Left renal pelvis (tissue), 4 donors: ENCODE data around the gene MAP1LC3B. TPM values are rescaled to one million over a fixed set of nuclear protein-coding genes. Genes with fewer than 3 reads are reported as not detected.

Experiments
- DNase-seq, 4 donors: peaks; one replicate each; pipeline ENCODE4 v3.0.0-alpha.2; 2013; ENCODE audit warnings: low read depth in 4 of 4, low spot score in 3 of 4
- polyA plus RNA-seq, 4 donors: library from polyadenylated mRNA; unstranded; fragments of 120-200 nt; gene quantifications; one replicate each; pipeline ENCODE4 v1.2.1, GENCODE V29; 2013; ENCODE audit not compliant: insufficient read length in 4 of 4

MAP1LC3B gene
- 10 to 100 TPM; 55.8 to 76.5 (median 75.0) TPM for polyA plus RNA-seq

DNA sequence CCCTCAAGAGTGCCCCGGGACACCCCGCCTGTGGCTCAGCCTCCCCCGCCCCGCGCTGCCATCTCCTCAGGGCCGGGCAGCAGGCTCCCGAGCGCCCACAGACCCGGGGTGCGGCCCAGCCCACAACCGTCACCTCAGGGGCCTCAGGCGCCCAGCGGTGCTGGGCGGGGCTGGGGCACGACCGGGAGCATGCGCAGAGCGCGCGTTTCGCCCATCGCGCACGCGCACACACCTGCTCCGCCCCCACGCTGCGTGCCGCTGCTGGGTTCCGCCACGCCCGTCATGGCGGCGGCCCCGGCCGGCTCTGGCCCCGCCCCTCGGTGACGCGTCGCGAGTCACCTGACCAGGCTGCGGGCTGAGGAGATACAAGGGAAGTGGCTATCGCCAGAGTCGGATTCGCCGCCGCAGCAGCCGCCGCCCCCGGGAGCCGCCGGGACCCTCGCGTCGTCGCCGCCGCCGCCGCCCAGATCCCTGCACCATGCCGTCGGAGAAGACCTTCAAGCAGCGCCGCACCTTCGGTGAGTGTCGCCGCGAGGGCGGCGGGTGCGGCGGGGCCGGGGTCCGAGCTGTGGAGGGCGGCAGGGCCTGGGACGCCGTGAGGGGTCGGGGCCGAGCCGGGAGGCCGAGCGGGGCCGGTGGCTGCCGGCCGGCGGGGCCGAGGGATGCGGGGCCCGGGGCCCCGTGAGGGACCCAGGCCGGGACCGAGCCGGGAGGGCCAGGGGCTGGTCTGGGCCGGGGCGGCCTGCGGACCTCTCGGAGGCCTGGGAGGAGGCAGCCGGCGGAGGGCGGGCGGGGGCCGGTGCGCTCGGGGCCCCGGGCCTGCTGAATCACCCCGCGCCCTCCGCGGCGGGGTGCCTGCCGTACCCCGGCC lies at the start of gene MAP1LC3B:
Gene MAP1LC3B (plus strand): TSS at position 387 of the 871 bp plus-strand sequence. CDS start 92 bp downstream, at position 479.
- peak; percentile 91 to 95 (median 94) for DNase-seq

GRCh38 chr16:87342504-87342903 lies 49.6 kb upstream of the MAP1LC3B start:
- DNase-seq, result no peak

DNA sequence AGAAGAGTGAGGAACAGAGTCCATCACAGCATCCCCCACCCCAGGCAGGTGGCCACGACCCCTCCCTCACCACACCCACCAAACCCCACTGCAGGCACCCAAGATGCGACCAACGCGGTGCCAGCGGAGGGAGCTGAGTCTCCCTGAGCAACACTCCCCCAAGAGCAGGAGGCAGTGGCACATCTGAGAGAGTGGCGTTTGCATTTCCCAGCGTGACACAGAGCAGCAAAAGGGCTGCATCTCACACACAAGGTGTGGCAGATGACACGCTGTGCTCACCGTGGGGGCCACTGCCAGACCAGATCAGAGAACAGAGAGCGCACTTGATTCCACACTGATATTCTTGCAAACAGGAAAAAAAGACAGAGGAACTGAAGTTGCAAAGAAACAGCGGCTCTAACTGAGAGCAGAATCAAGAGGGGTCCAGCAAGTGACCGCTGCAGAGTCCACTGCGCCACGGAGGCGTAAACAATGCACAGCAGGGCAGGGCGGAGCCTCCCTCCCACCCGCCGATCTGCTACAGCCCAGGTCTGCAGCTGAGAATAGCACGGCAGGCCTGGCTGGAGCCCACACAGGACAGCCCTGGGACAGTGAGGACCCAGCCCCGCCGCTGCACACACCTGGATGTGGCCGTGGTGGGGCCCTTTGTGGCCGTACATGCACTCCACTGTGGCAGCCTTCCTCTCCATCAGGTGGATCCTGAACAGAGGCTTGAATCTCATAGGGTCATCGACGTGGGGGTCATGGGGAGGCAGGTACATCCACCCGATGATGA lies 49.0 kb upstream of the MAP1LC3B start:
- DNase-seq, result no peak

GRCh38 chr16:87343753-87344050 lies 48.4 kb upstream of the MAP1LC3B start:
- DNase-seq, result no peak

DNA sequence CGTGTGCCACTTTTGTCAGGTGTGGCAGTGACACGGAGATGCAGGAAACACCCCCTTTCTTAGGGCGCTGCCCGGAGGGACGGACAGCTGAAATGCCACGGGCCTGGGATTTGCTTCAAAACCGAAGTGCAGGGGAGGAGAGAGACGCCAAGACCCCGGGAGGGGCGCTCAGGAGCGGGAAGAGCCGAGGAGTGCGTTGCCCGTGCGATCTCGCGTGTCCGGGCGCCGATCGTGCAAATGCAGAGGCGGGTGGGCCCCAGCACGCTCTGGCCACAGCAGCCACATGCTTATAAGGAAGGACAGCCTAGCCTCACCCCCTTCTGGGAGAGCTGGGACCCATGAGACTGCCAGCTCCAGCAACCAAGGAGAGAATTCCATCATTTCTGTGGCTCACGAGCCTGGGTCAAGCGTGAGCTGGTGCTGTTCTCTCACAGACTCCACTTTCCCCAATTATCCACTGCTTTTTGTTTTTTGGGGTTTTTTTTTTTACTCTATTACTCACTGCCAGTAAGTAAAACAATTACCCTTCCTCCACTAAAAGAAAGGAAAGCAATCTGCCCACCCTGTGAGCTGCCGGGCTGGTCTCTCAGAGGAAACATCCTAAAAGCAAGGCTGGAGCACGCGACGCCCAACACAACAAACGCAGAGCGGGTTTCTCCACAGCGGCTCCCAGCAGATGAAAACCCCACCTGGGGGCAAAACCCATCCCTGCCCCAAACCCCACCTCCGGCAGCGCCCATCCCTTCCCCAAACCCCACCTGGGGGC lies 47.8 kb upstream of the MAP1LC3B start:
- no peak for DNase-seq

- DNase-seq, result no peak
These were observed 47.1 kb upstream of the MAP1LC3B start for GRCh38 chr16:87344931-87345631.

DNA sequence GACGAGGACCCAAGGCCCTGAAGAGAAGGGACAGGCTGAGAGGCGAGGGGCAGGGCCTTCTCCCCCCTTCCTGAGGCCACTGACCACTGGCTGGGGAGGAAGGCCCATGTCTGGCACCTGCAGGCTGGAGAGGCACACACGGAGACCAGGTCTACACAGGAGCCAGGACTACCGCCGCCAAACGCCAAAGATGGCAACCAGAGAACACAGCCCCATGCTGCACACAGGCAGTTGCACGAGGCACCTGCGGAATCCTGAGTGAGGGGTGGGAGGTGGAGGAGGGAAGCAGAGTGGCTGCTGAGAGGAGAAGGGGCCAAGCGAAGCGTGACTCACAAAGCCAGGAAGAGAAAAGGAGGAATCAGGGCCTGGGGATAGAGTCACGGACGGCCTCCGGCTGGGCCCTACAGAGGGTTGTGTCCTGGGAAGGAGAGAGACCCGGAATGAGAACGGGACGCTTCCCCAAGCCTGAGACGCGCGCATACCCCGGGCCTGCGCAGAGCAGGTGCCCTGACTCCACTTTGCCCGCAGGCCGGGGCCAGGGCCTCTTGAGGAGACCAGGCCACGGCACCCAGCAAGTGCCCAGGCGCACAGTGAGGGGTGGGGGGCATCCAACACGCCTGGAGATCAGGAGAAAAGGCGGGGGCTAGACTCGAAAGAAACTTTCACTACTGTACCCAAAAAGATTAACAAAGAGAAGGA lies 46.3 kb upstream of the MAP1LC3B start:
- peak in 1 of 4 donors; percentile 32 for DNase-seq

DNA sequence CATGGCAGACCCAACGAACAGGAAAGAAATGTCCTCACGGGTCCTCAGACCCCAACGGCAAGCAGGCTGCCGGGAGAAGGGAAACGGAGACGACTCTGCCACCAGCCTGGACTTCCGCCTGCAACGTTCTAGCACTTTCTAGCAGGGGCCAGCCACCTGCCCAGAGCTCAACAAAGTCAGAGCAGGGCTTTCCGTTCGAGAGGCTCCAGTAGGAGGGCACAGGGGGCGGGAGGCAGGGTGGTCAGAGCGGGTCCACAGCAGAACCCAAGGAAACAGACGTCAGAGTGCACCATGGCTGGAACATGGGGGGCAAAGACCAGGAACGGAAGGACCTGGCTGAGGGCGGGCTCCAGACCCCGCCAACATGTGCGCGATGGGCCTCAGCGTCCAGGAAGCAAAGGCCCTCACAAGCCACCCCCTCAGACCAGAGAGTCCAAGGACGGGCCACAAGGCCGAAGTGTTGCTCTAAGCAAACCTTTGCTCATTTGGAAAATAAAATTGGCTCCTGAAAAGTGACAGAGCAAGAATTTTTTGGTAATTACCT lies 45.5 kb upstream of the MAP1LC3B start:
- DNase-seq, result no peak

- no peak for DNase-seq
These were observed 44.1 kb upstream of the MAP1LC3B start for GRCh38 chr16:87347932-87348615.

GRCh38 chr16:87348616-87349157 lies 43.4 kb upstream of the MAP1LC3B start:
- no peak for DNase-seq

DNA sequence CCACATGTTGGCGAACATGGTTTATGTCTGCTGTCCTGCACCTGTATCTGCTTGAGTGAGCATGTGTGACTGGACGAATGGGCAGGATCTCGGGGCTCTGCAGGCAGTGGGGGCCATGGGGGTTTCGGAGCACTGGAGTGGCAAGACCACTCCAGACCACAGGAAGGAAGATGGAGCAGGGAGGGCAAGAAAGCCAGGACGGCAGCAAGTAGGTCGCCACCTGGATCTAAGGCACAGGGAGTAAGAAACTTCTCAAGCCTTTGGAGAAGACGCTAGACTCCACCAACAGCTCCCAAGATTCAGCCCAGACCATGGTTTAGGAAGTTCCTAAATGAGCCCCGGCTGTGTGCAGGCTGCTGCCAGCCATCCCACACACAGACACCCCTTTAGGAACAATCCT lies 42.1 kb upstream of the MAP1LC3B start:
- DNase-seq, result no peak

- no peak for DNase-seq
These were observed 41.3 kb upstream of the MAP1LC3B start for GRCh38 chr16:87350681-87351319.

- no peak for DNase-seq
These were observed 40.8 kb upstream of the MAP1LC3B start for GRCh38 chr16:87351320-87351698.

DNA sequence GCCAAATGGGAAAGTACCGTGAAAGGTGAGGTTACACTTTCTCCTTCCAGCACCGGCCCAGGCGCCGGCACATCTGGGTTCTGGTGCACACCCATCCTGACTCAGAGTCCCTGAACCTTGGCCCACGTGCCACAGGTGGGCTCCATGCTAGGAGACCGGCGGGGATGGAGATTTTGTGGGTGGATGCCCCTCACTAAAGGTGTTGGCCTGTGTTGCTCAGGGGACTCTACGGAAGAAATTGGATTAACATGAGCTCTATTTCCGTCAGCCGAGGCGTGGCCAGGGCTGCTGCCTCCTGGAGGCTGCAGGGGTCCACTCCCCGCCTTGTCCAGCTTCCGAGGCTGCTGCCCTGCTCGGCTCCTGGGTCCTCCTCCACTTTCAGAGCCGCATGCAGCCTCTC lies 39.3 kb upstream of the MAP1LC3B start:
- DNase-seq, result no peak

- no peak for DNase-seq
These were observed 38.5 kb upstream of the MAP1LC3B start for GRCh38 chr16:87353613-87354012.

GRCh38 chr16:87356491-87356853 lies 35.7 kb upstream of the MAP1LC3B start:
- no peak for DNase-seq

DNA sequence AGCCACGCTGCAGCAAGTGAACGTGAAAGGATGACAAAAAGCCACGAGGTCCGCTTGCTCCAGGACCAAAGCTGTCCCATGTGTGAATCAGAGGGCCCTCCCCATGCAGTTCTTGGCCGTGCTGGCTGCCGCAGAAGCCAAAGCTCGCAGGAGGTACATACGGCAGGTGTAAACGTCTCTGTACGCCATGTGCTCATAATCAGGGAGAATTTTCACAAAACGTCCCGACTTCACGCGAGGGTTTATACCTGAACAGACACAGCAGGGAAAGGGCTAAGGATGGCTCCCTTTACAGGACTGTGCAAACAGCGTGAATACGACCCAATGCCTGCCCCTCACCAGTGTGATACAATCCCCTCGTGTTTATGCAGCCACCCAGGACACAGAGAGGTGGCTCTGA lies 33.9 kb upstream of the MAP1LC3B start:
- no peak for DNase-seq

- DNase-seq, result no peak
These were observed 33.4 kb upstream of the MAP1LC3B start for GRCh38 chr16:87358696-87359095.
